ENCODE measurements around the gene GSK3A.

DNA sequence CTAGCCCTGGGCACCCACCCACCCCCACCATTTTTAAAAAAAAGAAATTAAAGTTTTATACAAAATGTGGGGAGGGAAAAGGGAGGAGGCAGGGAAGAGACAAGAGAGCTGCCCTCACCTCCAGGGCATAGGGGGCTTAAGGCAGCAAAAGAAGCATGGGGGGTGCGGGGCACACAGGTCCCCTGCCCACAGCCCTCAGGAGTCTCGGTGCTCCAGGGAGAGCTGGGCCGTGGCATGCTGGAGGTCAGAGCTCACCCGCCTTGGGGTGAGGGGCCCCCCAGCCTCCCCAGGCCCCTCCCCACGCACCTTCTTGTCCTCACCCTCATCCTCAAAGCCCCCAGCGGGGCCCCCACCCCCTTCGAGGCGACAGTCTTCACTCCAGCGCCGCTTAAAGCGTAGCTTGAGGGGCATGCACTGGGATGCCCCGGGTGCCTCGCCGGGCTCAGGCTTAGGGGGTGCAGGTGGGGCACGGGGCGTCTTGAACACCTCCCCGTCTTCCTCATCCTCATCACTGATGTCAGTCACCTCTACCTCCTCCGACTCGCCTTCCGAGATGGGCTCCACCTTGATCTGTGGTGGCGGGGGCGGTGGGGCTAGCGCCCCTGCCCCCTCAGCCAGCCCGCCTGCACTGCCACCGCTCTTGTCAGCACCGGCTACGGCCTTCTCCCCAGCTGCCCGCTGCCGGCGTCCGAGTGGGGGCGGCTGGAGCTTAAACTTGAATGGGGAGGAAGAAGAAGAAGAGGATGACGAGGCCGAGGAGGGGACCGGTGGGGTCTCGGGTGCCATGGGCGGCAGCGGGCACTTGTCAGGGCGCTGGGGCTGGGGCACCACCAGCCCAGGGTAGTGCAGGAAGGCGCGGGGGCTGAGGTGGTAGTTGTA, 6.1 kb upstream of the GSK3A start:
- TF ChIP-seq PHF20 (IDR thresholded peaks at IDR 0.05; ENCODE audit: partially characterized antibody) (no peak), POLR2AphosphoS5 (IDR thresholded peaks at IDR 0.05; ENCODE audit: control insufficient read depth, insufficient read depth, low read depth, low read length) (no peak), EZH2 (IDR thresholded peaks at IDR 0.05; ENCODE audit: borderline replicate concordance, low read depth, low read length) (no peak), NBN (IDR thresholded peaks at IDR 0.05; ENCODE audit: low read depth) (no peak), POLR2AphosphoS2 (IDR thresholded peaks at IDR 0.05; ENCODE audit: low read length) (no peak), LARP7 (IDR thresholded peaks at IDR 0.05) (no peak), NRF1 (conservative IDR thresholded peaks at IDR 0.05 in 1 of 2, IDR thresholded peaks at IDR 0.05 in 1 of 2) (no peak), ZNF583 (CRISPR knock-in tag; IDR thresholded peaks at IDR 0.05) (no peak), HDAC6 (IDR thresholded peaks at IDR 0.05; ENCODE audit: low read depth, low read length) (no peak), SREBF2 (CRISPR knock-in tag; IDR thresholded peaks at IDR 0.05) (no peak), ILK (tag; IDR thresholded peaks at IDR 0.05; ENCODE audit: borderline replicate concordance, low read depth) (no peak), MEF2D (tag; conservative IDR thresholded peaks at IDR 0.05; ENCODE audit: low read depth) (no peak)
- TF ChIP-seq, protein P1, sequence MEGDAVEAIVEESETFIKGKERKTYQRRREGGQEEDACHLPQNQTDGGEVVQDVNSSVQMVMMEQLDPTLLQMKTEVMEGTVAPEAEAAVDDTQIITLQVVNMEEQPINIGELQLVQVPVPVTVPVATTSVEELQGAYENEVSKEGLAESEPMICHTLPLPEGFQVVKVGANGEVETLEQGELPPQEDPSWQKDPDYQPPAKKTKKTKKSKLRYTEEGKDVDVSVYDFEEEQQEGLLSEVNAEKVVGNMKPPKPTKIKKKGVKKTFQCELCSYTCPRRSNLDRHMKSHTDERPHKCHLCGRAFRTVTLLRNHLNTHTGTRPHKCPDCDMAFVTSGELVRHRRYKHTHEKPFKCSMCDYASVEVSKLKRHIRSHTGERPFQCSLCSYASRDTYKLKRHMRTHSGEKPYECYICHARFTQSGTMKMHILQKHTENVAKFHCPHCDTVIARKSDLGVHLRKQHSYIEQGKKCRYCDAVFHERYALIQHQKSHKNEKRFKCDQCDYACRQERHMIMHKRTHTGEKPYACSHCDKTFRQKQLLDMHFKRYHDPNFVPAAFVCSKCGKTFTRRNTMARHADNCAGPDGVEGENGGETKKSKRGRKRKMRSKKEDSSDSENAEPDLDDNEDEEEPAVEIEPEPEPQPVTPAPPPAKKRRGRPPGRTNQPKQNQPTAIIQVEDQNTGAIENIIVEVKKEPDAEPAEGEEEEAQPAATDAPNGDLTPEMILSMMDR (IDR thresholded peaks at IDR 0.05 in 2 of 3, conservative IDR thresholded peaks at IDR 0.05 in 1 of 3; ENCODE audit: insufficient read depth in 2 of 3, low read depth in 1 of 3, low read length in 3 of 3) = no peak
- TF ChIP-seq, protein P2, sequence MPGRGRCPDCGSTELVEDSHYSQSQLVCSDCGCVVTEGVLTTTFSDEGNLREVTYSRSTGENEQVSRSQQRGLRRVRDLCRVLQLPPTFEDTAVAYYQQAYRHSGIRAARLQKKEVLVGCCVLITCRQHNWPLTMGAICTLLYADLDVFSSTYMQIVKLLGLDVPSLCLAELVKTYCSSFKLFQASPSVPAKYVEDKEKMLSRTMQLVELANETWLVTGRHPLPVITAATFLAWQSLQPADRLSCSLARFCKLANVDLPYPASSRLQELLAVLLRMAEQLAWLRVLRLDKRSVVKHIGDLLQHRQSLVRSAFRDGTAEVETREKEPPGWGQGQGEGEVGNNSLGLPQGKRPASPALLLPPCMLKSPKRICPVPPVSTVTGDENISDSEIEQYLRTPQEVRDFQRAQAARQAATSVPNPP (IDR thresholded peaks at IDR 0.05; ENCODE audit: borderline replicate concordance, insufficient read depth, insufficient read length) = no peak
